ENCODE results near the gene CXorf49B. TPM values are rescaled to one million over a fixed set of nuclear protein-coding genes. Genes with fewer than 3 reads are reported as not detected.
"Not testable (repeated sequence)": the region's sequence is repeated elsewhere in the genome, so short reads cannot be mapped to it uniquely, and the experiment has no call there.

The CXorf49B gene
- total and polyA plus RNA-seq, 2 donors (not counting 1 experiment from before 2014, with no cell fraction given), result not detected

GRCh38 chrX:71764832-71765231, 1.7 kb downstream of the CXorf49B start:
- POLR2A ChIA-PET; H3K4me3 ChIP-seq (ENCODE audit: control extremely low read depth in 1 of 5, extremely low read depth in 1 of 5, insufficient read depth in 1 of 5, low read depth in 2 of 5, low read length in 4 of 5); DNase-seq; H4K20me1 ChIP-seq (ENCODE audit: control insufficient read depth, insufficient read depth, low read length, poor library complexity, severe bottlenecking); intact Hi-C loops (cut with micrococcal nuclease); H3K9me3 ChIP-seq (ENCODE audit: control extremely low read depth in 1 of 3, control insufficient read depth in 2 of 3, insufficient read depth in 1 of 3, low read length in 2 of 3); H3K4me1 Mint-ChIP-seq; H3K4me1 ChIP-seq (ENCODE audit: control insufficient read depth in 2 of 2, insufficient read depth in 2 of 2, low read length in 2 of 2); H3K27me3 ChIP-seq (replicated peaks in 1 of 4; ENCODE audit: control extremely low read depth in 1 of 4, control insufficient read depth in 3 of 4, insufficient read depth in 4 of 4, low read length in 3 of 4); H3K4me3 Mint-ChIP-seq; ATAC-seq (ENCODE audit: low read depth); H3K9me3 Mint-ChIP-seq (ENCODE audit: insufficient read depth); H2AFZ ChIP-seq (ENCODE audit: insufficient read depth, low read depth, low read length, poor library complexity, severe bottlenecking); H3K9ac ChIP-seq (ENCODE audit: low read length); H3K27me3 Mint-ChIP-seq; H3K79me2 ChIP-seq (ENCODE audit: control insufficient read depth, insufficient read depth, low read length); H3K27ac ChIP-seq (ENCODE audit: low read length in 2 of 2); H3K27ac Mint-ChIP-seq; H3K36me3 ChIP-seq (replicated peaks in 1 of 2; ENCODE audit: control extremely low read depth in 1 of 2, control insufficient read depth in 1 of 2, extremely low read depth in 1 of 2, insufficient read depth in 2 of 2, low read length in 1 of 2); CTCF ChIA-PET; H3K4me2 ChIP-seq (replicated peaks; ENCODE audit: low read depth, low read length, poor library complexity, severe bottlenecking): not testable (repeated sequence)
- WGBS (ENCODE audit: insufficient coverage), result no CpG with 5 or more reads among the region's 11 CpGs

GRCh38 chrX:71765613-71766012, 2.5 kb downstream of the CXorf49B start:
- H3K27ac ChIP-seq (ENCODE audit: low read length in 2 of 2); H3K4me2 ChIP-seq (replicated peaks; ENCODE audit: low read depth, low read length, poor library complexity, severe bottlenecking); H3K9me3 ChIP-seq (ENCODE audit: control extremely low read depth in 1 of 3, control insufficient read depth in 2 of 3, insufficient read depth in 1 of 3, low read length in 2 of 3); H3K27me3 ChIP-seq (replicated peaks in 1 of 4; ENCODE audit: control extremely low read depth in 1 of 4, control insufficient read depth in 3 of 4, insufficient read depth in 4 of 4, low read length in 3 of 4); H3K36me3 ChIP-seq (replicated peaks in 1 of 2; ENCODE audit: control extremely low read depth in 1 of 2, control insufficient read depth in 1 of 2, extremely low read depth in 1 of 2, insufficient read depth in 2 of 2, low read length in 1 of 2); DNase-seq; H3K4me1 Mint-ChIP-seq; H3K4me3 Mint-ChIP-seq; CTCF ChIA-PET; H3K9me3 Mint-ChIP-seq (ENCODE audit: insufficient read depth); ATAC-seq (ENCODE audit: low read depth); H3K79me2 ChIP-seq (ENCODE audit: control insufficient read depth, insufficient read depth, low read length); H2AFZ ChIP-seq (ENCODE audit: insufficient read depth, low read depth, low read length, poor library complexity, severe bottlenecking); POLR2A ChIA-PET; H3K4me3 ChIP-seq (ENCODE audit: control extremely low read depth in 1 of 5, extremely low read depth in 1 of 5, insufficient read depth in 1 of 5, low read depth in 2 of 5, low read length in 4 of 5); H3K9ac ChIP-seq (ENCODE audit: low read length); H4K20me1 ChIP-seq (ENCODE audit: control insufficient read depth, insufficient read depth, low read length, poor library complexity, severe bottlenecking); H3K27me3 Mint-ChIP-seq; H3K4me1 ChIP-seq (ENCODE audit: control insufficient read depth in 2 of 2, insufficient read depth in 2 of 2, low read length in 2 of 2); H3K27ac Mint-ChIP-seq; intact Hi-C loops (cut with micrococcal nuclease): not testable (repeated sequence)
- WGBS (ENCODE audit: insufficient coverage), result no CpG with 5 or more reads among the region's 8 CpGs

GRCh38 chrX:71767134-71767533, 4.0 kb downstream of the CXorf49B start:
- H3K9me3 ChIP-seq (ENCODE audit: control extremely low read depth in 1 of 3, control insufficient read depth in 2 of 3, insufficient read depth in 1 of 3, low read length in 2 of 3); H3K4me1 ChIP-seq (ENCODE audit: control insufficient read depth in 2 of 2, insufficient read depth in 2 of 2, low read length in 2 of 2); H3K27me3 Mint-ChIP-seq; CTCF ChIA-PET; H3K9ac ChIP-seq (ENCODE audit: low read length); H3K27ac ChIP-seq (ENCODE audit: low read length in 2 of 2); H3K4me3 Mint-ChIP-seq; H4K20me1 ChIP-seq (ENCODE audit: control insufficient read depth, insufficient read depth, low read length, poor library complexity, severe bottlenecking); H3K4me1 Mint-ChIP-seq; H3K36me3 ChIP-seq (replicated peaks in 1 of 2; ENCODE audit: control extremely low read depth in 1 of 2, control insufficient read depth in 1 of 2, extremely low read depth in 1 of 2, insufficient read depth in 2 of 2, low read length in 1 of 2); H3K27me3 ChIP-seq (replicated peaks in 1 of 4; ENCODE audit: control extremely low read depth in 1 of 4, control insufficient read depth in 3 of 4, insufficient read depth in 4 of 4, low read length in 3 of 4); H3K4me2 ChIP-seq (replicated peaks; ENCODE audit: low read depth, low read length, poor library complexity, severe bottlenecking); H3K9me3 Mint-ChIP-seq (ENCODE audit: insufficient read depth); intact Hi-C loops (cut with micrococcal nuclease); H2AFZ ChIP-seq (ENCODE audit: insufficient read depth, low read depth, low read length, poor library complexity, severe bottlenecking); POLR2A ChIA-PET; ATAC-seq (ENCODE audit: low read depth); H3K27ac Mint-ChIP-seq; H3K4me3 ChIP-seq (ENCODE audit: control extremely low read depth in 1 of 5, extremely low read depth in 1 of 5, insufficient read depth in 1 of 5, low read depth in 2 of 5, low read length in 4 of 5); H3K79me2 ChIP-seq (ENCODE audit: control insufficient read depth, insufficient read depth, low read length); DNase-seq: not testable (repeated sequence)
- WGBS (ENCODE audit: insufficient coverage), result no CpG with 5 or more reads among the region's 14 CpGs

- POLR2A ChIA-PET; H3K27me3 Mint-ChIP-seq; H3K4me1 Mint-ChIP-seq; H3K4me3 Mint-ChIP-seq; H3K79me2 ChIP-seq (ENCODE audit: control insufficient read depth, insufficient read depth, low read length); CTCF ChIA-PET; H3K27me3 ChIP-seq (replicated peaks in 1 of 4; ENCODE audit: control extremely low read depth in 1 of 4, control insufficient read depth in 3 of 4, insufficient read depth in 4 of 4, low read length in 3 of 4); H3K9ac ChIP-seq (ENCODE audit: low read length); H3K36me3 ChIP-seq (replicated peaks in 1 of 2; ENCODE audit: control extremely low read depth in 1 of 2, control insufficient read depth in 1 of 2, extremely low read depth in 1 of 2, insufficient read depth in 2 of 2, low read length in 1 of 2); H3K27ac Mint-ChIP-seq; H3K4me2 ChIP-seq (replicated peaks; ENCODE audit: low read depth, low read length, poor library complexity, severe bottlenecking); H3K9me3 Mint-ChIP-seq (ENCODE audit: insufficient read depth); H4K20me1 ChIP-seq (ENCODE audit: control insufficient read depth, insufficient read depth, low read length, poor library complexity, severe bottlenecking); H3K9me3 ChIP-seq (ENCODE audit: control extremely low read depth in 1 of 3, control insufficient read depth in 2 of 3, insufficient read depth in 1 of 3, low read length in 2 of 3); H3K27ac ChIP-seq (ENCODE audit: low read length in 2 of 2); H3K4me1 ChIP-seq (ENCODE audit: control insufficient read depth in 2 of 2, insufficient read depth in 2 of 2, low read length in 2 of 2); H2AFZ ChIP-seq (ENCODE audit: insufficient read depth, low read depth, low read length, poor library complexity, severe bottlenecking); H3K4me3 ChIP-seq (ENCODE audit: control extremely low read depth in 1 of 5, extremely low read depth in 1 of 5, insufficient read depth in 1 of 5, low read depth in 2 of 5, low read length in 4 of 5); intact Hi-C loops (cut with micrococcal nuclease); DNase-seq: not testable (repeated sequence)
- WGBS (ENCODE audit: insufficient coverage), result no CpG with 5 or more reads among the region's 12 CpGs
- peak; percentile 64 for ATAC-seq (ENCODE audit: low read depth)
Measured at GRCh38 chrX:71778322-71778721, 15.2 kb downstream of the CXorf49B start.

All from B cell (primary cell).